Measurements from ENCODE around the gene CD46.

Gene CD46

DNA sequence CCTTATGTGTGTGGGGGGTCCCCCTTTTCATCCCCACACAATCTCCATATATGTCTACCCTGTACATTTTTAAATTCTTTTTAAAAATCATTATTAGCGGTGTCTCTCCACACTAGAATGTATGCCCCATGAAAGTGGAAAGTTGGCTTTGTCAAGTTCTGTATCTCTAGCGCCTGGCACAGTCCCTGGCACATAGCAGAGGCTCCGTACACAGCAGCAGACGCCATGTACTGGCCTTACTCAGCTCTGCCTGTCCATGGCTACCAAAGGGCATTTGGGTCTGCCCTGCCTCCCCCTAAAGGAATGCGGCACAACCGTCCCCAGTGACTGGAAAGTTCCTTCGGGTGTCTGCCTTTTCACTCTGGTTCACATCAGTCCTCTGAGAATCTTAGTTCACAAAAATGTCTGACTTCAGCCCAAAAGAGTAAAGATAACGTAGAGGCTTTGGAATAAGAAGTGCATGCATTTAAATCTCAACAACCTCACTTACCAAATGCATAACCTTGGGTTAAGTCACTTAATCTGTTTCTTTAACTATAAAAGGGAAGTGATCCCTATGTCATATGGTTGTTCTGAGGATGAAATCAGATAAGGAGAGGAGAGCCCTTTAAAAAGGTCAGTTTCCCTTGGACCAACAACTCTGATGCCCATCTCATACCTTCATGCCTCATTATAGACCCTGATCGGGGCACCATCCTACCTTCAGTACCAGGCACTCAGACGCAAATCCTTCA is 61.1 kb downstream of the CD46 start:
- no peak overlapping the region for H3K4me3 ChIP-seq (ENCODE audit: low read depth, low read length)

- no peak overlapping the region for H3K4me3 ChIP-seq (ENCODE audit: low read depth, low read length)
Observed at GRCh38 chr1:207813512-207813881, 61.6 kb downstream of the CD46 start.

- no peak overlapping the region for H3K4me3 ChIP-seq (ENCODE audit: low read depth, low read length)
Observed at GRCh38 chr1:207813946-207814345, 62.1 kb downstream of the CD46 start.

- no peak overlapping the region for H3K4me3 ChIP-seq (ENCODE audit: low read depth, low read length)
Observed at GRCh38 chr1:207814469-207814868, 62.6 kb downstream of the CD46 start.

DNA sequence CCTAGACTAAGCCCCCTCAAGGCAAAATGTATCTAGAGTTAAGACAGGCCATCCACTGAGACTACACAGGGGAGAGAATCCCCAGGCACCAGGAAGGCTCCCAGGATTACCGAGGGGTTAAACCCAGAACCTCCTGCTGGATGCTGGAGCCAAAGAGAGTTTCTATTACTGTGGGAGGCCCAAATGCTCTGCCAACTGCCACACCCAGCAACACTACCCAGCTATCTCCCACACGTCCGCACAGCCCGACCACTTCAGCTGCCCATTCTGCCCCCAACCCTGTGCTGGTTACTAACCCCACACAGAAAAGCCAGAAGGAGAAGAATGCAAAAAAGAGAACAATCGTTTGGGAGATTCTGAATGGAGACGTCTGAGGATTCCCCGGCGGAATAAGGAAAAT is 63.6 kb downstream of the CD46 start:
- H3K4me3 ChIP-seq (ENCODE audit: low read depth, low read length): no peak overlapping the region

- H3K4me3 ChIP-seq (ENCODE audit: low read depth, low read length): no peak overlapping the region
Observed at GRCh38 chr1:207815913-207816291, 64.0 kb downstream of the CD46 start.

DNA sequence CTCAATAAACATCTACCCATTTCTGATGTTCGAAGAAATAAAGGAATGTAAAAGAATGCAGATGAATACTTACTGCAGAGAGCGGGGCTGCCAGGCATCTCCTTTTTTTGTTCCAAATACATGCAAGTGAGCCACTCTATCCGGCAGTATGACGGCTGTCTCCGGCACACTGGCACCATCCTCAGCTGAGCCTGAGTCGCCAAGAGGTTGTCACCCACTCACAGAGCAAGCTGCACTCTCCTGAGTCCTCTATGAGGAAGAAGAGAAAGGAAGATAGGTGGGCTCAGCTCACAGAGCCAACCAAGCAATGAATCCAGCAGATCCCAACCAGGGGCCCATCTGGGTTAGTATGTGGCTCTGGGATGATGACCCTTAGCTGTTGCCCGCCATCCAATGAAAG is 65.3 kb downstream of the CD46 start:
- H3K4me3 ChIP-seq (ENCODE audit: low read depth, low read length): no peak overlapping the region

- no peak overlapping the region for H3K4me3 ChIP-seq (ENCODE audit: low read depth, low read length)
Observed at GRCh38 chr1:207817778-207818751, 66.2 kb downstream of the CD46 start.

- no peak overlapping the region for H3K4me3 ChIP-seq (ENCODE audit: low read depth, low read length)
Observed at GRCh38 chr1:207818971-207819451, 67.2 kb downstream of the CD46 start.

- no peak overlapping the region for H3K4me3 ChIP-seq (ENCODE audit: low read depth, low read length)
Observed at GRCh38 chr1:207820568-207821463, 69.0 kb downstream of the CD46 start.

DNA sequence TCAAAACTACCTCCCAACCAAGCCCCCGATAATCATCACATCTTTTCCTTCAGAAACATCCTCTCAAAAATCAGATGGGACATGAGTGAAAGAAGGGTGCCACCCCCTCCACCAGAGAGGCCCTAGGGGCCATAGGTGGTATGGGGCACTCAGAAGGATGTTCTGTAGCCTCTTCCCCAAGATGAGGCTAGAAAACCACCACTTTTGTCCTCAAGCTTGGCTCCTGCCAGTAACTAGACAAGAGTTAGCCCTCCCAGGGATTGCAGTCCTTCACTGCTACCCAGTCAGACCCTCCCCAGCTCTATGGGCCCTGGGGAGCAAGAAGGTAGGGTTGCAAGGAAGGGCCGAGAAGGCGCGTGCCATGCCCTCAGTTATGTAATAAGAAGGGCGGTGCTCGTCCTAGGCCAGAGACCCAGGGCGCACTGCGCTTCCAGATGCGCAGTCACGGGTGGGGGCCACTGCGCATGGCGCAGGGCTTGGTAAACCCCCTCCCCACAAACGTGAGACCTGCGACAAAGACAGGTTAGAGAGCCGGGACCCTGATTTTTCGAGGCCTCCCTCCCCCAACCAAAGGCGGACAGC is 69.7 kb downstream of the CD46 start:
- H3K4me3 ChIP-seq (ENCODE audit: low read depth, low read length): no peak overlapping the region

DNA sequence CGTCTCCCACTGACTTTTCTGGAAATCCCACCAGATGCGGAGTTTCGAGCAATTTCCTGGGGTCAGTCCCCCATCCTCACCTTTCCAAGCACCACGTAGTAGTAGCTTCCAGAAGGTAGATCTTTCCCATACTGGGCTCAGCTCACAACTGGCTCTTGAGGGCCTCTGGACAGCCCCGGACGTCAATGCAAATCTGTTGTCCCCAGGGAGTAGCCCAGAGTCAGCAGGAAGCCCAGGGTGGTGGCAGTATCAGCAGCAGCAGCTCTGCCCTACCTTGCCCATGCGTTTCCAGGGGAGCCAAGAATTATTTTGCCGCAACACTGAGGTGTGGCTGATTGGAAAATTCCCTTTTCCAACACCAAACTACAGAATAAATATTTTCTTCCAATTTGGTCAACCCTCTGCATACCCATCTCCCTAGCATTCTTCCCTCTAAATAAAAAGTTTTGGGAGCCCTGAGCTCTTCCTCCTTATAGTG is 70.3 kb downstream of the CD46 start:
- no peak overlapping the region for H3K4me3 ChIP-seq (ENCODE audit: low read depth, low read length)

GRCh38 chr1:207822602-207823451 is 71.0 kb downstream of the CD46 start:
- no peak overlapping the region for H3K4me3 ChIP-seq (ENCODE audit: low read depth, low read length)

GRCh38 chr1:207823531-207823879 is 71.7 kb downstream of the CD46 start:
- no peak overlapping the region for H3K4me3 ChIP-seq (ENCODE audit: low read depth, low read length)

GRCh38 chr1:207823880-207824566 is 72.2 kb downstream of the CD46 start:
- no peak overlapping the region for H3K4me3 ChIP-seq (ENCODE audit: low read depth, low read length)

- no peak overlapping the region for H3K4me3 ChIP-seq (ENCODE audit: low read depth, low read length)
Observed at GRCh38 chr1:207824691-207825408, 73.0 kb downstream of the CD46 start.

- no peak overlapping the region for H3K4me3 ChIP-seq (ENCODE audit: low read depth, low read length)
Observed at GRCh38 chr1:207825409-207825695, 73.5 kb downstream of the CD46 start.

GRCh38 chr1:207825719-207826556 is 74.1 kb downstream of the CD46 start:
- no peak overlapping the region for H3K4me3 ChIP-seq (ENCODE audit: low read depth, low read length)
